Activated CD4-positive, alpha-beta T cell treated with anti-CD3 and anti-CD28 coated beads, Interleukin-2, amount 50 U/mL, for 48 hours (primary cell): Measurements from ENCODE around the gene AFG3L2.

Experiments used
- DNase-seq, 2 experiments: peaks; one replicate each; pipeline ENCODE4 v3.0.0-alpha.2; 2020

Gene AFG3L2

GRCh38 chr18:12296457-12296856 lies 80.6 kb downstream of the AFG3L2 start:
- DNase-seq = no peak

- DNase-seq = no peak
Measured at GRCh38 chr18:12296087-12296403, 81.0 kb downstream of the AFG3L2 start.

- no peak for DNase-seq
Measured at GRCh38 chr18:12295389-12296086, 81.5 kb downstream of the AFG3L2 start.

GRCh38 chr18:12293831-12294230 lies 83.2 kb downstream of the AFG3L2 start:
- no peak for DNase-seq

- no peak for DNase-seq
Measured at GRCh38 chr18:12291690-12292089, 85.3 kb downstream of the AFG3L2 start.

- DNase-seq = no peak
Measured at GRCh38 chr18:12291161-12291560, 85.9 kb downstream of the AFG3L2 start.

- DNase-seq = no peak
Measured at GRCh38 chr18:12290086-12290485, 86.9 kb downstream of the AFG3L2 start.

GRCh38 chr18:12288403-12288755 lies 88.6 kb downstream of the AFG3L2 start:
- no peak for DNase-seq

GRCh38 chr18:12287684-12288402 lies 89.2 kb downstream of the AFG3L2 start:
- no peak for DNase-seq

- no peak for DNase-seq
Measured at GRCh38 chr18:12287131-12287681, 89.8 kb downstream of the AFG3L2 start.

- no peak for DNase-seq
Measured at GRCh38 chr18:12283666-12284065, 93.4 kb downstream of the AFG3L2 start.

- DNase-seq = no peak
Measured at GRCh38 chr18:12283256-12283655, 93.8 kb downstream of the AFG3L2 start.

GRCh38 chr18:12282442-12283039 lies 94.5 kb downstream of the AFG3L2 start:
- DNase-seq = no peak

GRCh38 chr18:12281861-12282260 lies 95.2 kb downstream of the AFG3L2 start:
- DNase-seq = no peak

- DNase-seq = no peak
Measured at GRCh38 chr18:12279781-12280531, 97.1 kb downstream of the AFG3L2 start.
